ENCODE data around the gene DAPK1.

Gene DAPK1

DNA sequence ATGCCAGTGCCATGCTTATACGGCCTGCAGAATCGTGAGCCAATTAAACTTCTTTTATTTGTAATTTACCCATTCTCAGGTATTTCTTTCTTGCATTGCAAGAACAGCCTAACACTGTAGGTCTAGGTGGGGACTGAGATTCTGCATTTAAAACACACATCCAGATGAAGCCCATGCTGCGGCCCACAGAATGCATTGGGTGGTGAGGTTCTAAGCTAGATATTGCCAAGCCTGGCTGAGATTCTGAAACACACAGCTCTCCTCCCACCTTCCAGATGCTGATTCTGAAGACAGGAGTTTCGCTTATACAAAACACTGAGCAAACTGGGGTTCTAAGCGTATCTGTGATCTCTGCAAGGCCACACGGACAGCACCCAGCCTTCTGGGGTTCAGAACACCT is 75.1 kb downstream of the DAPK1 start:
- Histone ChIP-seq H3K27ac (no peak overlapping the region), H3K4me2 (no peak overlapping the region), H3K36me3 (no peaks in the 10 kb centered on the region), H3K4me1 (0 out of 2 replicates have a peak, but pooled peaks cover 4% of the 10 kb centered on the region), H3K9ac (no peak overlapping the region), H3K4me3 (no peak overlapping the region), H4K20me1 (no peaks in the 10 kb centered on the region), H3K9me3 (no peaks in the 10 kb centered on the region), H3K27me3 (no peaks in the 10 kb centered on the region)
- TF ChIP-seq Cebpa-rat (IDR thresholded peaks at IDR 0.05): no peak

GRCh38 chr9:87573841-87574342 is 76.2 kb downstream of the DAPK1 start:
- Histone ChIP-seq H4K20me1 (no peaks in the 10 kb centered on the region), H3K9me3 (no peaks in the 10 kb centered on the region), H3K27ac (no peak overlapping the region), H3K36me3 (no peaks in the 10 kb centered on the region), H3K4me3 (no peak overlapping the region), H3K27me3 (no peaks in the 10 kb centered on the region), H3K4me2 (no peak overlapping the region), H3K9ac (no peak overlapping the region), H3K4me1 (0 out of 2 replicates have a peak, but pooled peaks cover 4% of the 10 kb centered on the region)
- TF ChIP-seq Cebpa-rat (IDR thresholded peaks at IDR 0.05): no peak

DNA sequence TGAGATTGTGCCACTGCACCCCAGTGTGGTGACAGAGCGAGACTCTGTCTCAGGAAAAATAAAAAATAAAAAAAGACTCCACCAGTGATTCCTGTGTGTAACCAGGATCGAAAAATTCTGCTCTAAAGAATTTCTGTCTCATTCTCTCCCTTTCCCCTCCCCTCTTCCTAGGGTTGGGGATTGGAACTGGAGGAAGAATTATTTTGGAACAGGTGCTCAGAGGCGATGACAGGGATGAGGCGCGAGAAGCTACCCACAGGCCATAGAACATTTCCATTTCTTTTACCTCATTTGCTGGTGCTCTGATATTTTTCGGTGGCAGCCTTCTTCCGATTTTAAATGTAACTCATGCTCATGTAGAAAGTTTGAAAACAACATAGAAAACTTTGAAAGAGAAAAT is 80.1 kb downstream of the DAPK1 start:
- no peak for TF ChIP-seq Cebpa-rat (IDR thresholded peaks at IDR 0.05)
- no peaks in the 10 kb centered on the region for H3K36me3 ChIP-seq

GRCh38 chr9:87578625-87579024 is 81.0 kb downstream of the DAPK1 start:
- Histone ChIP-seq H4K20me1 (no peaks in the 10 kb centered on the region), H3K9me3 (no peaks in the 10 kb centered on the region), H3K4me1 (no peaks in the 10 kb centered on the region), H3K9ac (no peak overlapping the region), H3K27ac (no peak overlapping the region), H3K4me3 (no peak overlapping the region), H3K4me2 (no peak overlapping the region), H3K36me3 (no peaks in the 10 kb centered on the region), H3K27me3 (no peaks in the 10 kb centered on the region)
- no peak for TF ChIP-seq Cebpa-rat (IDR thresholded peaks at IDR 0.05)

More for the DNA sequence above, 80.1 kb downstream of the DAPK1 start:
- no peak overlapping the region for H3K4me3 ChIP-seq
- H3K9ac ChIP-seq: no peak overlapping the region
- no peaks in the 10 kb centered on the region for H3K9me3 ChIP-seq
- no peak overlapping the region for H3K27ac ChIP-seq
- H3K27me3 ChIP-seq: no peaks in the 10 kb centered on the region
- H3K4me2 ChIP-seq: no peak overlapping the region
- no peaks in the 10 kb centered on the region for H4K20me1 ChIP-seq
- no peaks in the 10 kb centered on the region for H3K4me1 ChIP-seq

DNA sequence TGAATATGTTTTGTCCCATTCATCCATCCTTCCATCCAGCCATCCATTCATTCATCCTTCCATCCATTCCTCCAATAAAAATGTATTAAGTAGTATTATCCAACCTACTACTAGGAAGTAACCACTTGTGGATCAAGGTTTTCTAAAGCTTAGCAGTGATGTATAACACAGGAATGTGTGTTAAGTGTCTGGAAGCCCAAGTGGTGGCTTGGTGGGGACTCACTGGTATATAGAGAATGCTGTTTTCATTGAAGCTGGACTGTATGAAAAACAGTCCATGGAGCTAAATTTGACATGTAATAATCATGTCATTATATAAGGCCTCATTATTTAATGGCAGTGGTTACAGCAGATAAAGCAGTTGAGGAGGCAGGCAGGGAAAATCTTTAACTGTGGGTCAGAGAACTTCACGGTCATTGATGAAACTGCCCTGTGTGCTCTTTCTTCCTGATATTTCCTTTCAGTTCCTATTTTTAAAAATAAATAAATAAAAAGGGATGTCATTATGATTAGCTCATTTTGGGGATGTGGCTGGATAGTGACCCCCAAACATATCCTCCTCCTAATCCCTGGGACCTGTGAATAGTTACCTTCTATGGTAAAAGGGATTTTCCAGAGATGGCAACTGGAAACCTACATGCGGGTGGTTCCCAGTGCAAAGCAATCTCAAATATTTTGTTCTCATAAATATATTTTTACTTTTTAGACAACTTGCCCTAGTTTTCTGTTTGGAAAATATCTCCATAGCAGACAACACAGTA is 82.3 kb downstream of the DAPK1 start:
- H4K20me1 ChIP-seq: no peaks in the 10 kb centered on the region
- H3K4me1 ChIP-seq: no peaks in the 10 kb centered on the region
- H3K4me3 ChIP-seq: no peak overlapping the region
- no peak for TF ChIP-seq Cebpa-rat (IDR thresholded peaks at IDR 0.05)
- no peaks in the 10 kb centered on the region for H3K36me3 ChIP-seq
- H3K27ac ChIP-seq: no peak overlapping the region
- H3K9ac ChIP-seq: no peak overlapping the region
- no peaks in the 10 kb centered on the region for H3K27me3 ChIP-seq
- no peak overlapping the region for H3K4me2 ChIP-seq
- H3K9me3 ChIP-seq: no peaks in the 10 kb centered on the region

DNA sequence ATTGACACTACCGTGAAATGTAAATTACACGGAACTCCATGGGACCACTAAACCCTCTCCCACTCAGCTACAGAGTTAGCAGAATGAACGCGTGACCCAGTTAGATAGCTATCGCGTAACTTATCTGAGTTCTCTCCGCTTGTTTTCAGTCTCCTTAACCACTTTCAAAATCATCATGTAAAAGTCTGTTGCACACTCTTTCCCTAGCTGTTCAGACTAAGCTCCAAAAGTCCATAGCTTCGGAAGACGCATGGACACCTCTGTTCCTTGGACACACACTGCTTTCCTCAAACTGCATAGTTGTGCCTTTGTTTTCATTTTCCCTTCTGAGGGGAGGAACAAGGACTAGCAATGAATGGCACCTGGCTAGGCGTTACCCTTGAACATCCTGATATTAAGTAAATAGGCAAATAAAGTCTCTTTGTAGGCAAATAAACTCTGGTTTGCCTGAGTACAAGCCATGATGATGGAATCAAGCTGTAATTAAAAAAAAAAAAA is 83.3 kb downstream of the DAPK1 start:
- Histone ChIP-seq H3K27ac (no peak overlapping the region), H3K27me3 (no peaks in the 10 kb centered on the region), H4K20me1 (no peaks in the 10 kb centered on the region), H3K9ac (no peak overlapping the region), H3K36me3 (no peaks in the 10 kb centered on the region), H3K4me3 (no peak overlapping the region), H3K4me1 (no peaks in the 10 kb centered on the region), H3K9me3 (no peaks in the 10 kb centered on the region), H3K4me2 (no peak overlapping the region)
- TF ChIP-seq Cebpa-rat (IDR thresholded peaks at IDR 0.05): no peak

DNA sequence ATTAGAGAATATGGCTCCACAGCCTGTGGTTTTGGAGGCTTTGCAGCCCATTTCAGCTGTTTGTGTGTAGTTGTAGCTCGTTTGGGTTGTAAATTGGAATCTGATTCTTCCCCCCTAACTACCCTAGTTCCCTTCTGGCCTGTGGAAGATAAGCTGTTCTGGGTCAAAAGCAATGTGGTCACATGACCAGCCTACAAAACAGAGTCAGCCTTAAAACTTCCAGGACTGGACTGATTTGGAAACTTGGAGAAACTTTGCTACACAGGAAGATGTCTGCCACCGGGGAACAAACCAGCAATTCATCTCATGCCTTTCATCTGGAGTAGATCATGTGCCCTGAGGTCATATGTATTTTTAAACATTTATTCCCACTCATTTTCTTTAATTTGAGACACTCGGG is 83.8 kb downstream of the DAPK1 start:
- Histone ChIP-seq H3K27me3 (no peaks in the 10 kb centered on the region), H3K4me1 (no peaks in the 10 kb centered on the region), H3K9ac (no peak overlapping the region), H3K4me2 (no peak overlapping the region), H3K9me3 (no peaks in the 10 kb centered on the region), H3K4me3 (no peak overlapping the region), H3K27ac (no peak overlapping the region), H4K20me1 (no peaks in the 10 kb centered on the region), H3K36me3 (no peaks in the 10 kb centered on the region)
- TF ChIP-seq Cebpa-rat (IDR thresholded peaks at IDR 0.05): no peak

DNA sequence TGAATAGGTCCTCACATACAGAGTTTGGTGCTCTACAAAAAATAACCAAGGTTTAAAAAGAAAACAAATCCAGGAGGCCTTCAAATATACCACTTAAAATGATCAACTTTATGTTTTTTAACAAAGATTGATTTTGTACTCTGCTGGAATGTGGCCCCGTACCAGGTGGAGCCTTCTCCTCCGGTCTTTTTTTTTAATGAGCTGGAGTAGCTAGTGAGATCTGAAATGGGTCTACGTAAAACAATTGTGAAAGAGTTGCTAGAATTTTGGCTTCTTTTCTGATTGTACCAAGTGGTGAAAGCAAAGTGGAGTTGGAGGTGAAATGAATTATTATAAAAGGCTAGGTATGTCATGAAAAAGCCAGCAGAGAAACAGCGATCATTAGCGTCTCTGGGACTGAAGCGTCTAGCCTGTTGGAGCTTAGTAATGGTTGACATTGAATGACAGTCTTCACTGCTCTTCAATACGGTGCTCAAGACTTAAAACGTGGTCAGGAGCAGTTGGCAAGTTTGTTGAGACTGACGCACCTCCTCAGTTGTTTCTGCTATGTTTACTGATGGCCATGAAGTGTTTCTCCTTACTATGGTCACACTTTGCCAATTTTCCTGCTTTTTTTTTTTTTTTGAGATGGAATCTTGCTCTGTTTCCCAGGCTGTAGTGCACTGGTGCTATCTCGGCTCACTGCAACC is 84.4 kb downstream of the DAPK1 start:
- H3K9ac ChIP-seq: no peak overlapping the region
- H3K27me3 ChIP-seq: no peaks in the 10 kb centered on the region
- no peaks in the 10 kb centered on the region for H3K4me1 ChIP-seq
- no peaks in the 10 kb centered on the region for H3K9me3 ChIP-seq
- no peak overlapping the region for H3K4me2 ChIP-seq
- H3K4me3 ChIP-seq: no peak overlapping the region
- no peak for TF ChIP-seq Cebpa-rat (IDR thresholded peaks at IDR 0.05)
- no peaks in the 10 kb centered on the region for H3K36me3 ChIP-seq
- no peak overlapping the region for H3K27ac ChIP-seq
- H4K20me1 ChIP-seq: no peaks in the 10 kb centered on the region

DNA sequence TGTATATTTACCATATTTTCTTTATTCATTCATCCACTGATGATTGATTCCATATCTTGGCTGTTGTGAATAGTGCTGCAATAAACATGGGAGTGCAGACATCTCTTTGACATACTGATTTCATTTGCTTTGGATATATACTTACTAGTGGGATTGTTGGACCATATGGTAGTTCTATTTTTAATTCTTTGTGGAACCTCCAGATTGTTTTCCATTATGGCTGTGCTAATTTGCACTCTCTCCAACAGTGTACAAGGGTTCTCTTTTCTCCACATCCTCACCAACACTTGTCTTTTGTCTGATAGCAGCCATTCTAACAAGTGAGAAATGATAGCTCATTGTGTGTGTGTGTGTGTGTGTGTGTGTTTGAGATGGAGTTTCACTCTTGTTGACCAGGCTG is 86.7 kb downstream of the DAPK1 start:
- Histone ChIP-seq H3K36me3 (no peaks in the 10 kb centered on the region), H3K4me3 (no peak overlapping the region), H4K20me1 (no peaks in the 10 kb centered on the region), H3K4me1 (no peaks in the 10 kb centered on the region), H3K4me2 (no peak overlapping the region), H3K9ac (no peak overlapping the region), H3K9me3 (no peaks in the 10 kb centered on the region), H3K27ac (no peak overlapping the region), H3K27me3 (no peaks in the 10 kb centered on the region)
- no peak for TF ChIP-seq Cebpa-rat (IDR thresholded peaks at IDR 0.05)

Measured in BLaER1 (cell line).